ENCODE results near the gene ADGRL2. TPM values are rescaled to one million over a fixed set of nuclear protein-coding genes. Genes with fewer than 3 reads are reported as not detected.

ADGRL2 gene
- total RNA-seq, 2 donors from 2014 or later: 83.1 to 121 TPM

DNA sequence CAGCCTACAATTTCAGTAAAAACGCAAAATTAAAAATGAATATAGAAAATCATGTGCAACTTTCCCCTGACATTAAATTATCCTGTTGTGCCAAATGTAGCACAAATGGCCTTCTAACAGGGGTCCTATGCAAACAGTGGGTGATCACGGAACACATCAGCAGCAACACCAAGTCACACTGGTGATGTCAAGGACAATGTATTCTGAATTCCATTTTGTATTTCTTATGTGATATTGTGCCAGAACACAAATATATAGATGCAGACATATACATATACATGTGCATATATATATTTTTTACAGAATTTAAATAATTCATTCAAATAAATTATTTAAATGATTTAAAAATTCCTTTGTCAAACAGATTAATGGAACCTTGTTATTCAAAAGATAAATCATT is 8.6 kb upstream of the ADGRL2 start:
- no peak for DNase-seq (ENCODE audit: low spot score)
- H3K27me3 ChIP-seq: no peaks in the 10 kb centered on the region
- no peaks in the 10 kb centered on the region for H3K4me1 ChIP-seq
- H3K4me3 ChIP-seq: no peak overlapping the region
- no peaks in the 10 kb centered on the region for H3K36me3 ChIP-seq
- H3K9me3 ChIP-seq: no peaks in the 10 kb centered on the region
- no peak overlapping the region for H3K27ac ChIP-seq
- TF ChIP-seq, protein P1, sequence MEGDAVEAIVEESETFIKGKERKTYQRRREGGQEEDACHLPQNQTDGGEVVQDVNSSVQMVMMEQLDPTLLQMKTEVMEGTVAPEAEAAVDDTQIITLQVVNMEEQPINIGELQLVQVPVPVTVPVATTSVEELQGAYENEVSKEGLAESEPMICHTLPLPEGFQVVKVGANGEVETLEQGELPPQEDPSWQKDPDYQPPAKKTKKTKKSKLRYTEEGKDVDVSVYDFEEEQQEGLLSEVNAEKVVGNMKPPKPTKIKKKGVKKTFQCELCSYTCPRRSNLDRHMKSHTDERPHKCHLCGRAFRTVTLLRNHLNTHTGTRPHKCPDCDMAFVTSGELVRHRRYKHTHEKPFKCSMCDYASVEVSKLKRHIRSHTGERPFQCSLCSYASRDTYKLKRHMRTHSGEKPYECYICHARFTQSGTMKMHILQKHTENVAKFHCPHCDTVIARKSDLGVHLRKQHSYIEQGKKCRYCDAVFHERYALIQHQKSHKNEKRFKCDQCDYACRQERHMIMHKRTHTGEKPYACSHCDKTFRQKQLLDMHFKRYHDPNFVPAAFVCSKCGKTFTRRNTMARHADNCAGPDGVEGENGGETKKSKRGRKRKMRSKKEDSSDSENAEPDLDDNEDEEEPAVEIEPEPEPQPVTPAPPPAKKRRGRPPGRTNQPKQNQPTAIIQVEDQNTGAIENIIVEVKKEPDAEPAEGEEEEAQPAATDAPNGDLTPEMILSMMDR (IDR thresholded peaks at IDR 0.05): no peak

DNA sequence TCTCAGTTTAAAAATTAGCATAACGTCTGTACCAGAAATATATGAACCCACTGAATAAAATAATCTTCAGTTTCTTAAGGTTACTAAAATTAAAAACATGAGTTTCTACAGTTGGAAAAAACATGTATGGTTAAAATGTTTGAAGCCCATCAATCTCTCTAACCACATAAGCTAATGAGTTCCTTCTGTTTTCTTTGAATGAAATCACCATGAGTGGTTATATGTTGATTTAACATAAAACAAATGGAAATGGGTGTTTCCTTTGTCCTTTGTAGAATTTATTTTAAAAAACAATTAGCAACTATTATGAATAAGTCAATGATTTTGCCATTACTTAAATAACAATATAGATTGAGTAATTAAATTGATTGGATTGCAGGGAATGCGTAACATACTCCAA is 3.0 kb upstream of the ADGRL2 start:
- H3K36me3 ChIP-seq: no peaks in the 10 kb centered on the region
- no peaks in the 10 kb centered on the region for H3K27me3 ChIP-seq
- no peak overlapping the region for H3K27ac ChIP-seq
- no peak overlapping the region for H3K4me3 ChIP-seq
- no peak for DNase-seq (ENCODE audit: low spot score)
- H3K9me3 ChIP-seq: no peaks in the 10 kb centered on the region
- TF ChIP-seq, protein P1 (IDR thresholded peaks at IDR 0.05): no peak
- H3K4me1 ChIP-seq: peaks cover 0 to 7% of the 10 kb centered on the region in 2 donors

DNA sequence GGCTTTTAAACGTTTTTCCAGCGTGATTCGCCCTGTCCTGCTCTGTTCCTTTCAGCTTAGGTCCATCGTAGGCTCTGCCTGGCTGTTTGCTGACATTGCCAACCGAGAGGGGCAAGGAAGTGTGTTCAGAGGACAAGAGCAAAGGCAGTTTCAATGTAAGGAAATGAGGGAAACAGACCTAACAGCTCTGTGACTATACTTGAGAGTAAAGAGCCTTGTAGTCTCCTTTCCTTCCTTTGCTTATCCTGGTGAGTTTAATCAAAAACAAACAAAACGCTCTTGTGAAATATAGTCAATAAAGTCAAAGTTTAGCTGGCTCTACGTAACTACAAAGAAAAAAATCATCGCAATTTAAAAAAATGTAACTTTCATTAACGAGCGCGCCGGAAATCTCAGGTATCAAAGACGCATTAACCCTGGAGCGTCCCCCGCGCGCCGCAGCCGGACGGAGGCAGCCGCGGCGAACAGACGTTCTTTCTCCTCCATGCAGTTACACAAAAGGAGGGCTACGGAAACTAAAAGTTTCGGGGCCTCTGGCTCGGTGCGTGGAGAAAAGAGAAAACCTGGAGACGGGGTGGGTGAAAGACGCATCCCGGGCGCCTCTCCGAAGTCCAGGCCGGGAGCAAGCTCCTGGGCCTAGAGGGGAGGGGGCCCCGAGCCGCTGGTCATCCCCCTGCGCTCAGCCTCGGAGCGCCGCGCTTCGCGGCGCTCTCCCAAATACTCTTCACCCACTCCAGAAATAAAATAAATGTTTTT is 617 bp upstream of the ADGRL2 start:
- TF ChIP-seq, protein P1 (IDR thresholded peaks at IDR 0.05): peak in 1 of 2 donors; percentile 13
- Histone ChIP-seq H3K4me1 (peaks cover 0 to 23% of the 10 kb centered on the region in 2 donors), H3K9me3 (no peaks in the 10 kb centered on the region), H3K27ac (peak overlapping the region; percentile 97 to 98), H3K36me3 (no peaks in the 10 kb centered on the region), H3K27me3 (no peaks in the 10 kb centered on the region), H3K4me3 (peak overlapping the region; percentile 90 to 93)
- DNase-seq (ENCODE audit: low spot score): no peak

DNA sequence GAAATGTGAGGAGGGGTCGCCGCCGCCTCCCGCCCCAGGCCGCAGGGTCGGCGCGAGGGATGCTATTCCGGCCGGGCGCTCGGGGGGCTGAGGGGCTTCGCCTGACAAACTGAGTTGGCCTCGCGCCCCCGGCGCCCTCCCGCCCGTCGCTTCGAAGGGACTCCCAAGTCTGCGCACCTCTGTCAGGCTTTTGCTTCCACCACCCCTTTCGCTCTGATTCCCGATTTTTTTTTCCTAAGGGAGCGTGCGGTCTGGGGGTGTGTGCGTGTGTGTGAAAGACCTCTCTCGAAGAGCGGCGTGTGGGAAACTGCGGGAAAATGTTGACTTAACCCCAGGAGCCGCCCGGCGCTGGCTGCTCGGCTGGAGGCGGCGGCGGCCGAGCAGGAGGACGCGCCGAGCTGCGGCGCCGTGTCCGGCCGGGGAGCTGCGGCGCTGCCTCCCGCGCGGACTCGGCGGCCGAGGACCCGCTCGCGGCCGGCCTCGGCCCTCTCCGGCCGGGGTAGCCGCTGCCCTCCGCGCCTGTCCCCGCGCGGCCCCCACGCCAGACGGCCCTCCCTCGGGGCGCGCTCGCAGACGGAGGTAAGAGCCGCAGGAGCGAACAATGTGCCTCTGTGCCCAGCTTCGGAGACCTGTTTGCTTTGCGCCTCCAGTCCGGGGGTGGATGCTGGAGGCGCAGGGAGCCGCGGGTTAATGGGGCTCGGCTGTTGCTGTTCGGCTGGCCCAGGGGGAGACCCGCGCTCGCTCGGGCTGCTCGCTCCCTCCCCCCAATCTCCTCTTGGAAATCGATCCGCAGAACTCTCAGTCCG is 1.1 kb downstream of the ADGRL2 start:
- H3K4me3 ChIP-seq: peak overlapping the region; percentile 90 to 93
- no peaks in the 10 kb centered on the region for H3K27me3 ChIP-seq
- no peak for DNase-seq (ENCODE audit: low spot score)
- no peaks in the 10 kb centered on the region for H3K36me3 ChIP-seq
- H3K9me3 ChIP-seq: no peaks in the 10 kb centered on the region
- peaks cover 0 to 40% of the 10 kb centered on the region in 2 donors for H3K4me1 ChIP-seq
- peak overlapping the region; percentile 97 to 98 for H3K27ac ChIP-seq
- TF ChIP-seq, protein P1 (IDR thresholded peaks at IDR 0.05): no peak

DNA sequence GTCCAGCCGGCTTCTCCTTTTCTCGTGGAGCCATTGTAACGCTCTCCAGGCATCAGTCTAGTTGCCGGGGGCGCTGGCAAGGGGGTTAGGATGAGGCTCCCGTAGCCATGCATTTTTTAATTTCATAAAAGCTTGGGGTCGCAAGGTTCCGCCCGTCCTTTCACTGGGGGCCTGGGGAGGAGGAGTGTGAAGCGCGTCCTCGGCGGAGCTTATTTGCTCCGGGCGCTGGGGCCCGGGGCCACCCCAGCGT is 1.6 kb downstream of the ADGRL2 start:
- peak overlapping the region; percentile 90 to 93 for H3K4me3 ChIP-seq
- no peak for DNase-seq (ENCODE audit: low spot score)
- H3K9me3 ChIP-seq: no peaks in the 10 kb centered on the region
- no peaks in the 10 kb centered on the region for H3K36me3 ChIP-seq
- peak overlapping the region; percentile 97 to 98 for H3K27ac ChIP-seq
- H3K27me3 ChIP-seq: no peaks in the 10 kb centered on the region
- H3K4me1 ChIP-seq: peaks cover 0 to 40% of the 10 kb centered on the region in 2 donors
- TF ChIP-seq, protein P1 (IDR thresholded peaks at IDR 0.05): no peak
